GM19468 (cell line): Measurements from ENCODE around the gene LCE1E.

ENCODE experiments used
- ATAC-seq: cut with Tn5 transposase; IDR thresholded peaks from one replicate; pipeline ENCODE4 v1.9.1; 2021; ENCODE audit warnings: mild to moderate bottlenecking, moderate library complexity, moderate number of reproducible peaks; ENCODE audit not compliant: unreplicated experiment; ENCODE audit errors: extremely low read depth

Gene LCE1E

DNA sequence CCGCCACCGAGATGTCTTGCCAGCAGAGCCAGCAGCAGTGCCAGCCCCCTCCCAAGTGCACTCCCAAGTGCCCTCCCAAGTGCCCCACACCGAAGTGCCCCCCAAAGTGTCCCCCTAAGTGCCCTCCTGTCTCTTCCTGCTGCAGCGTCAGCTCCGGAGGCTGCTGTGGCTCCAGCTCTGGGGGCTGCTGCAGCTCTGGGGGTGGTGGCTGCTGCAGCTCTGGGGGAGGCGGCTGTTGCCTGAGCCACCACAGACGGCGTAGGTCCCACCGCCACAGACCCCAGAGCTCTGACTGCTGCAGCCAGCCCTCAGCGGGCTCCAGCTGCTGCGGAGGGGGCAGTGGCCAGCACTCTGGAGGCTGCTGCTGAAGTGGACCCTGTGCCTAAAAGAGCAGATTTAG lies 9.7 kb upstream of the LCE1E start:
- no peak for ATAC-seq

DNA sequence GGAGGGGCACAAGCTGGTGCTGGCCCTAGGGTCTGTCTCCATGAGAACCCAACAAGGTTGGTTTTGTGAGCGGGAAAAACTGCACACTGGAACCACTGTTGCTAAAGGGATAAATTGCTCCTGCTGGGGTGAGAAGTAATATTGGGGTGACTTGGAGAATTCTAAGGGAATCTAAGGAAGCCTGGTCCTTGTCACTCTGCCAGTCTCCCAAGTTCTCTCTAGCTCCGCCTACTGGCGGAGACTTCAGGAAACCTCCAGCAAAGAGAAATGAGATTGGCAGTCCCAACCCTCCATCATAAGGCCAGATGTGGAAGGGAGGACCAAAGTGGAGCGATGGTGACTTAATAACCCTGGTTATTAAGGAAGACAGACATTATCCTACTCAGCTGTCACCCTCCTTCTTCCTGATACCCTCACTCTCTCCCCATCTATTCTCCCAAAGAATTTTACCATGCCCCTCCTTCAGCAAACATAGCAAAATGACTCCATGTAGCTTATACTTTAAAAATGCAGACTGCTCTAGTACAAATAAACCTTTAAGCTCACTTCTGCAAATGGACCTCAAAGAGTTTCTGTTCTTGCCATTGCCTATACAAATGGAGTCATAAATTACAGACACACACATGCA lies 8.4 kb upstream of the LCE1E start:
- no peak for ATAC-seq

DNA sequence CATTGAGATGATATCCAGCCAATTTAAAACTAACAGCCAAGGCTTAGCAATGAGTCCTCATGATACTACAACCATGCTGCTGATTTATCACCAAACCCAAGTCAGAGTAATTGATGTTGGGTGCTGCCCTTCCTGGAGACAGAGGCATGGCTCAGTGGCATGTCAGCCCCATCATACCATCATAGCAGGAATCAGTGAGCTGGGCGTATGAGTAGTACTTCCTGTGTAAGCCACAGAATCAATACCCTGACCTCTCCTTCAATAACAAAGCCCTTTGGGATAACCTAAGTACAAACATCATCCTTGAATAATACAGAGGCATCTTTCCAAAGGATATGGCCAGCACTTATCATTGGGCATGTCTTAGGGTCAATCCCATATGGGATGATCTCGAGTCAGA lies 3.0 kb upstream of the LCE1E start:
- ATAC-seq, result no peak

DNA sequence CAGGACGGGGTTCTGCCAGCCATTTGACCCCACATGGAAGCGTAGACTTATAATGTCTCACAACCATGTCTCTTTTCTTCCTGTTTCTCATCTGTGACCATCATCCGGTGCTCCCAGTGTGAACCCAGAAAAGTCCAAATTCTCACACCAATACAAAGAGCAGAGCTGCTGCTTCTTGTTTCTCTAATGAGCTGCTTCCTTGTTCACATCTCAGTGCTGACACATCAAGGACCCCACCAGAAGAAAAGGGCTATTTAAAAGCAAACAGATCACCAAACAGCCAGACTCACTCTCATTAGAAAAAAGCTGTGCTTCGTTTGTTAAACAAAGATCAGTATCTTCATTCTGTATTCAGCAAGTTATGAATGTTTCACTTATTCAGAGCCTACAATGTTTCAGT lies 9.6 kb downstream of the LCE1E start:
- no peak for ATAC-seq

DNA sequence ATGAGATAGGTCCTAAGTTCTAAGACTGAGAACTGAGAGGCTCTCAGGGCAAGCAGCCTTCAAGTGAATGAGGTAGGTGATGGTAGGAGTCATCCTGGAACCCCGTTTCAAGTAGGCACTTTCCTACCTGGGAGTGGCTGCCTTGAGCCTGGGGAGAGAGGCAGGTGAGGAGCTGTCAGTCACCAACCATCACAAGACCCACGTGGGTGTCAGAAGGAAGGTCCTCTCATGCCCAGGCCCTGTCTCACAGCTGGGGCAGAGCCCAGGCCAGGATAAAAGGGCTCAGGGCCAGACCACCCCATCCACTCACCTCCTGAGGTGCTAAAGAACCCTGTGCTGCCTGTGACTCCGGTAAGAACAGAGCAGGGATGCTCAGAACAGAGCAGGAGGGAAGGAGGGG lies 10.4 kb downstream of the LCE1E start, which contains the start of gene LCE1D:
Gene LCE1D (plus strand): TSS at position 301 of the 400 bp plus-strand sequence. CDS start 1,074 bp downstream, outside the sequence.
- ATAC-seq, result no peak

DNA sequence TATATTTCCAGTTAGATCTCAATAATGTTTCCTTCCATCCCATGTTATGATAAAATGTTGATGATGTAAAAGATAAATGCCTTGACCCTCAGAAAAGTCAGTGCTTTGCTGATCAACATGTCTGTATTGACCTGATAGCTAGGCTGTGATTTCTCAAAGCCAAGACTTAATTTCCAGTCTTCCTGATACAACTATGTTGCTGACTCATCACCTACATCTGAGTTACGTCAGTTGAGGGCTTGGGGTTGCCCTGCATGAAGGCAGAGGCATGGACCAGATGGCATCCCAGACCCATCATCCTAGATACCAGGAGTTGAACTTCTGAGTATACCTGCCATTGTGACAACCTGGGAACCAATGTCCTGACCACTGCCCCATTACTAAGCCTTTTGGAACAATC lies 15.3 kb downstream of the LCE1E start:
- no peak for ATAC-seq

DNA sequence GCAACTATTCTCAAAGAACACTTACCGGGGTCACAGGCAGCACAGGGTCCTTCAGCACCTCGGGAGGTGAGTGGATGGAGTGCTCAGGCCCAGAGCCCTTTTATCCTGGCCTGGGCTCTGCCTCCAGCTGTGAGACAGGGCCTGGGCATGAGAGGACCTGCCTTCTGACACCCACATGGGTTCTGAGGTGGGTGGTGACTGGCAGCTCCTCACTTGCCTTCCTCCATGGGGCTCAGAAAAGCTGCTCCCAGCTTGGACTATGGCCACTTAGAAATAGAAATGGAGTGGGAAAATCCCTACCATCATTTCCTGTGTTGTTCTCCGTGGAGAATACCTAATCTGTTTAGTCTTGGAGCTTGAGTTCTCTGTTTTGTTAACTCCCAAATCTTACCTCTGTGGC lies 20.5 kb downstream of the LCE1E start, which contains the start of gene LCE1C:
Gene LCE1C (minus strand): TSS at position 76 of the 400 bp plus-strand sequence. CDS start 1,173 bp downstream, outside the sequence.
- ATAC-seq, result no peak

DNA sequence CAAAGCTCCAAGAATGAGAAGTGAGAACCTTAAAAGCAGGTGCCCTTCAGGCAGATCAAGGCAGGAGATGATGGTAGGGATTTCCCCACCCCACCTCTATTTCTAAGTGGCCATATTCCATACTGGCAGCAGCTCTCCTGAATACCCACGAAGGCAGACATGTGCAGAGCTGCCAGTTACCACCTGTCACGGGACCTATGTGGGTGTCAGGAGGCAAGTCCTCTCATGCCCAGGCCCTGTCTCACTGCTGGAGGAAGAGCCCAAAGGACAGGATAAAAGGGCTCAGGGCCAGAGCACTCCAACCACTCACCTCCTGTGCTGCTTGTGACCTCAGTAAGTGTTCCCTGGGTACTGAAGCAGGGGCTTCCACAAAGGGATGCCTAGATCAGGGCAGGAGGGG lies 25.0 kb downstream of the LCE1E start:
- no peak for ATAC-seq

DNA sequence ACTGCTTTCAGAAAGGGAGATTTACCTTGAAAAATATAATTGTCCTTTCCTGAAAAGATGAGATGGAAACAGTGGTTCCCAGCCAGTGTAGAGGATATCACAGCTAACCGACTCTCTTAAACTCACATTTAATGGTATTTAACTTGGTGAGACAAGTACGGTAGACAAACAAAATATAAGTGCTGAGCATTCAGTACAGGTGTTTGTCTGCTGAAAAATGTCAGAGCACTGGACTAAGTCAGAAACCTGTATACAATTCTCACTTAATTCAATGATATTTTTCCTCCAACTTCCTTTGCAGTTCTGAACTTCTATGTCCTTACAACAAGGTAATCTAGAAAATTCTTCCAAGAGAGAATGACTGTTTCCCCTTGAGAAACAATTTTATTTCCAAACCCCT lies 25.6 kb downstream of the LCE1E start, which contains the start of gene LCE1B:
Gene LCE1B (plus strand): TSS at position 301 of the 400 bp plus-strand sequence. CDS start 476 bp downstream, outside the sequence.
- no peak for ATAC-seq

DNA sequence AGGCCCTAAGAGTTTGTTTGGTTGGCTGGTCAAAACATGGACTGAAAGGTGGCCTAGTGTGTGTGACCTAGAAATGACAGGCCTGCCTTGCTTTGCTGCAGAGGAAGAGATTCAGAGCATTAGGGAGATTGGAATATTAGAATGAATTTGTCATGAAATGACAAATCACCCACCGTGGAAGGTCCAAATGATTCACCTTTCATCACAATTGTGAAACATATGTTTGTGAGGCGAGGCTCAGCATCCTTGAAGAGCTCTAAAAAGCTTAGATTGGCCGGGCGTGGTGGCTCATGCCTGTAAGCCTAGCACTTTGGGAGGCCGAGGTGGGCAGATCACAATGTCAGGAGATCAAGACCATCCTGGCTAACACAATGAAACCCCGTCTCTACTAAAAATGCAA lies 31.3 kb downstream of the LCE1E start:
- ATAC-seq, result no peak

DNA sequence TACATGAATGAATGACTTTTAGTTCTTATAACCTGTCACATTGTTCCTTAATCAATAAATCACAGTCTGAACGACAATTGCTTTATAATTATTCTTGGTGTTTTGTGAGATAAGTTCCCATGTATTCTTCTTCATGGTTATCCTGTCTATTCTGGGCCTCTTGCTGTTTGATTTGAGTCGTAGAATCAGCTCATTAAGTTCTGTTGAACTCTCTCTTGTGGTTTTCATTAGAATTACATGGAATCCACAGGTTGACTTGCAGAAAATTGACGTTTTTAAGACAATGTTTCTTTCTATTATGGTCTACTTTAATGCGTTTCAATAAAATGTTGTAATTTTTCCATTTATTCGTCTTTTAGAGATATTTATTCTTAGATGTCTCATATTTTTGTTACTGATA lies 37.2 kb downstream of the LCE1E start:
- ATAC-seq, result no peak

DNA sequence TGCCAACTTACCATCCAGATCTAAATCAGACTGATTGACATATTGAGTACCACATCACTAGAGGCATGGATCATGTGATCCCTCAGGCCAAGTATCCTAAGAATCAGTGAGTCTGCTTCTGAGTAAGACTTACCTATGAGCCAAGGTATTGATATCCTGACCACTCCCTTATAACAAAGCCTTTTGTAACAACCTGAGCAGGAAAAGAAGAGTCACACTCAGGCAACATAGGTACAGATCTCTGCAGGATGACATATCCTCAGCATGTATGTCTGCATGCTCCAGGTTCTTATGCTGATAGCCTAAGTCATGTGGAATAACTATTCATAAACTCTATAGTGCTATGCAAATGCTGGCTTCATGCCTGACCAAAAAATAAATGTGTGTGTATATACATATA lies 38.9 kb downstream of the LCE1E start:
- no peak for ATAC-seq

DNA sequence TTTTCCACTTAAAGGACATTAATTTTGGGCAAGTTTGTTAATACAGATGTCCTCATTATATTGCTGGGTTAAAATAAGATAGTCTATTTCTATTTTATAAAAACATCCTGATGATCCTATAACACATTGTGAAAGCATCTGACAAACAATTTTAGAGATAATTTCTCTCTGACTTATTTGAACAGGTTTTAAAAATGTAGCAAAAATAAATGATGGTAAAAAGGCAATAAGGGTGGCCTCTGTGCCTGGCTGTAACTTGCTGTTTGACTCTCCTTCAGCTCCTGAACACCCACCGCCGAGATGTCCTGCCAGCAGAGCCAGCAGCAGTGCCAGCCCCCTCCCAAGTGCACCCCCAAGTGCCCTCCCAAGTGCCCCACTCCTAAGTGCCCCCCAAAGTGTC lies 41.1 kb downstream of the LCE1E start, which contains the start of gene LCE1A:
Gene LCE1A (plus strand): TSS at position 301 of the 400 bp plus-strand sequence. CDS start 0 bp downstream, at position 301.
- ATAC-seq, result no peak

DNA sequence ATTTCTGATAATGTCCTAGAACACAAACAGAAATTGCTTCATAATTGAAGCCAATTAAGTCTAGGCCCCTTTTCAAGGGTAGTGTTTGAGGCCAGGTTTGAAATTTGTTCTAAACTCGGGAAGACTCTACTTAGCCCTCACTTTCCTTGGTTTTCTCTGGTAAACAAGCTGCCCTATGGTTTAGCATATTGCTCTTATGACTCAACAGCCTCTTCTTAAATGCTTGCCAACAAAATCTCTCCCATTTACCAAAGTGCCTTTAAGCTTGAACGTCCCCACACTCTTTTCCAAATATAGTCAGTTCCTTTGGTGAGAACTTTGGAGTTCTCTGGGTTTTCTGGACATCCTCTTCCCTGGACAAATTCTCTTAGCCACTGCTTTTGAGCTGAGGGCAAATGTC lies 50.8 kb downstream of the LCE1E start:
- ATAC-seq, result no peak
